Measurements from ENCODE around the gene ZDHHC22. TPM values are rescaled to one million over a fixed set of nuclear protein-coding genes. Genes with fewer than 3 reads are reported as not detected.

ZDHHC22 gene
- total RNA-seq, 1 experiment from 2014 or later, result 11.3 TPM

GRCh38 chr14:77185093-77185465 lies 43.5 kb upstream of the ZDHHC22 start:
- Histone ChIP-seq H3K14ac (ENCODE audit: insufficient read depth, low read length) (no peak overlapping the region), H3K27me3 (ENCODE audit: insufficient read depth, low read length) (no peaks in the 10 kb centered on the region), H2AK5ac (ENCODE audit: insufficient read length, low read length) (no peak overlapping the region), H4K8ac (replicated peaks; ENCODE audit: insufficient read length, low read depth, low read length) (no peak overlapping the region), H2AFZ (ENCODE audit: low read length) (no peak overlapping the region), H3K4me1 (ENCODE audit: insufficient read depth, low read length) (peaks cover 3% of the 10 kb centered on the region; the same call in 1 of the 2 replicates), H3K9me3 (ENCODE audit: control insufficient read depth, low read depth, low read length) (no peaks in the 10 kb centered on the region), H2BK5ac (ENCODE audit: insufficient read length, low read length) (no peak overlapping the region), H4K5ac (ENCODE audit: insufficient read length, low read depth, low read length) (no peak overlapping the region), H2BK15ac (ENCODE audit: low read depth, low read length) (no peak overlapping the region), H3K23ac (ENCODE audit: insufficient read length, low read depth, low read length) (no peak overlapping the region), H4K20me1 (ENCODE audit: control insufficient read depth, insufficient read depth, insufficient read length) (no peaks in the 10 kb centered on the region), H3K4me2 (ENCODE audit: insufficient read depth, insufficient read length, low read length) (no peak overlapping the region), H3K9ac (ENCODE audit: extremely low read depth, insufficient read length, low read length) (no peak overlapping the region), H3K79me1 (ENCODE audit: insufficient read depth, low read depth, low read length, poor library complexity, severe bottlenecking) (no peaks in the 10 kb centered on the region), H3K23me2 (ENCODE audit: insufficient read length, low read depth, low read length, poor library complexity, severe bottlenecking) (peaks cover 8% of the 10 kb centered on the region), H3K4ac (ENCODE audit: low read depth, low read length) (no peak overlapping the region), H3T11ph (ENCODE audit: low read length) (no peak overlapping the region), H2BK120ac (ENCODE audit: low read depth, low read length, poor library complexity, severe bottlenecking) (no peak overlapping the region), H2BK12ac (ENCODE audit: insufficient read length, low read depth, low read length) (no peak overlapping the region), H3K56ac (ENCODE audit: insufficient read length, low read depth, low read length) (no peak overlapping the region), H3K18ac (ENCODE audit: insufficient read length, low read depth, low read length) (no peak overlapping the region), H3K79me2 (ENCODE audit: insufficient read depth, low read length) (no peaks in the 10 kb centered on the region), H2BK20ac (ENCODE audit: low read depth, low read length, poor library complexity, severe bottlenecking) (no peak overlapping the region), H4K91ac (ENCODE audit: insufficient read length, low read depth, low read length) (no peak overlapping the region), H3K27ac (ENCODE audit: insufficient read length, low read depth, low read length) (no peak overlapping the region)
- no peaks in the 10 kb centered on the region for H3K9me3 Mint-ChIP-seq
- no peak overlapping the region; a peak in 1 of 7 replicates for H3K27ac Mint-ChIP-seq
- no peaks in the 10 kb centered on the region for H3K36me3 Mint-ChIP-seq (ENCODE audit: insufficient read depth in 1 of 3, low read depth in 3 of 3)
- peaks cover 21 to 32% of the 10 kb centered on the region in 2 experiments for H3K4me1 Mint-ChIP-seq
- no CpG with 5 or more reads among the region's 2 CpGs for WGBS (ENCODE audit: extremely low coverage, insufficient read length, low lambda C conversion rate)
- H3K27me3 Mint-ChIP-seq (ENCODE audit: low read depth), result peaks cover 9% of the 10 kb centered on the region
- TF ChIP-seq, protein P1, sequence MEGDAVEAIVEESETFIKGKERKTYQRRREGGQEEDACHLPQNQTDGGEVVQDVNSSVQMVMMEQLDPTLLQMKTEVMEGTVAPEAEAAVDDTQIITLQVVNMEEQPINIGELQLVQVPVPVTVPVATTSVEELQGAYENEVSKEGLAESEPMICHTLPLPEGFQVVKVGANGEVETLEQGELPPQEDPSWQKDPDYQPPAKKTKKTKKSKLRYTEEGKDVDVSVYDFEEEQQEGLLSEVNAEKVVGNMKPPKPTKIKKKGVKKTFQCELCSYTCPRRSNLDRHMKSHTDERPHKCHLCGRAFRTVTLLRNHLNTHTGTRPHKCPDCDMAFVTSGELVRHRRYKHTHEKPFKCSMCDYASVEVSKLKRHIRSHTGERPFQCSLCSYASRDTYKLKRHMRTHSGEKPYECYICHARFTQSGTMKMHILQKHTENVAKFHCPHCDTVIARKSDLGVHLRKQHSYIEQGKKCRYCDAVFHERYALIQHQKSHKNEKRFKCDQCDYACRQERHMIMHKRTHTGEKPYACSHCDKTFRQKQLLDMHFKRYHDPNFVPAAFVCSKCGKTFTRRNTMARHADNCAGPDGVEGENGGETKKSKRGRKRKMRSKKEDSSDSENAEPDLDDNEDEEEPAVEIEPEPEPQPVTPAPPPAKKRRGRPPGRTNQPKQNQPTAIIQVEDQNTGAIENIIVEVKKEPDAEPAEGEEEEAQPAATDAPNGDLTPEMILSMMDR (conservative IDR thresholded peaks at IDR 0.05), result no peak
- DNase-seq, result no peak
- H3K4me3 Mint-ChIP-seq, result no peak overlapping the region

All from H9 (cell line).